Measurements from ENCODE around the gene PARVG.

Gene PARVG

GRCh38 chr22:44197271-44197670, 16.5 kb downstream of the PARVG start:
- no peak for DNase-seq

- no peak for DNase-seq
Observed at GRCh38 chr22:44199164-44199563, 18.4 kb downstream of the PARVG start.

- no peak for DNase-seq
Observed at GRCh38 chr22:44199866-44200265, 19.1 kb downstream of the PARVG start.

- DNase-seq: no peak
Observed at GRCh38 chr22:44200451-44200850, 19.7 kb downstream of the PARVG start.

GRCh38 chr22:44200855-44201550, 20.3 kb downstream of the PARVG start:
- DNase-seq: no peak

GRCh38 chr22:44201665-44202064, 20.9 kb downstream of the PARVG start:
- DNase-seq: no peak

GRCh38 chr22:44202261-44202789, 21.6 kb downstream of the PARVG start:
- no peak for DNase-seq

- no peak for DNase-seq
Observed at GRCh38 chr22:44203203-44203602, 22.5 kb downstream of the PARVG start.

GRCh38 chr22:44204739-44205515, 24.2 kb downstream of the PARVG start:
- no peak for DNase-seq

- no peak for DNase-seq
Observed at GRCh38 chr22:44205516-44206329, 25.0 kb downstream of the PARVG start.

GRCh38 chr22:44206330-44206645, 25.6 kb downstream of the PARVG start:
- DNase-seq: no peak

- DNase-seq: no peak
Observed at GRCh38 chr22:44206696-44207095, 26.0 kb downstream of the PARVG start.

- no peak for DNase-seq
Observed at GRCh38 chr22:44207173-44207980, 26.7 kb downstream of the PARVG start.

GRCh38 chr22:44207981-44208317, 27.2 kb downstream of the PARVG start:
- DNase-seq: no peak

- no peak for DNase-seq
Observed at GRCh38 chr22:44209343-44209742, 28.6 kb downstream of the PARVG start.

- no peak for DNase-seq
Observed at GRCh38 chr22:44210722-44211121, 30.0 kb downstream of the PARVG start.

- peak; percentile 18 for DNase-seq
Observed at GRCh38 chr22:44211256-44211945, 30.7 kb downstream of the PARVG start.

GRCh38 chr22:44211946-44212930, 31.5 kb downstream of the PARVG start:
- DNase-seq: no peak

GRCh38 chr22:44212936-44213335, 32.2 kb downstream of the PARVG start:
- no peak for DNase-seq

GRCh38 chr22:44213489-44214043, 32.8 kb downstream of the PARVG start:
- DNase-seq: no peak

GRCh38 chr22:44214187-44214586, 33.5 kb downstream of the PARVG start:
- DNase-seq: no peak
